Effector memory CD8-positive, alpha-beta T cell (primary cell): ENCODE data around the gene P2RX2.
A peak's percentile ranks its signal among the peaks of the same experiment; 100 is the strongest.

ENCODE experiments used
- ATAC-seq: fragments of 150-1000 bp; cut with Tn5 transposase; replicated peaks from 2 replicates; pipeline ENCODE4 v1.10.0; 2021; ENCODE audit warnings: mild to moderate bottlenecking, moderate library complexity
- DNase-seq, 3 experiments: peaks; one replicate each; pipeline ENCODE4 v3.0.0; 2021
- H3K27ac Mint-ChIP-seq, 2 donors: one replicate each; pipeline ENCODE4 v1.8.0; 2022; ENCODE audit warnings: mild to moderate bottlenecking in 2 of 2, mixed read lengths in 2 of 2, moderate library complexity in 2 of 2
- H3K27me3 Mint-ChIP-seq, 2 donors: one replicate each; pipeline ENCODE4 v1.8.0; 2022; ENCODE audit warnings: mixed read lengths in 2 of 2
- H3K36me3 Mint-ChIP-seq: one replicate; pipeline ENCODE4 v1.8.0; 2022; ENCODE audit warnings: mild to moderate bottlenecking, moderate library complexity, mixed read lengths; ENCODE audit not compliant: insufficient read depth
- H3K4me1 Mint-ChIP-seq, 2 donors: one replicate each; pipeline ENCODE4 v1.8.0; 2022; ENCODE audit warnings: low read depth in 2 of 2, mixed read lengths in 2 of 2
- H3K4me3 Mint-ChIP-seq, 2 donors: one replicate each; pipeline ENCODE4 v1.8.0; 2022; ENCODE audit warnings: mild to moderate bottlenecking in 2 of 2, mixed read lengths in 2 of 2, moderate library complexity in 2 of 2
- H3K9me3 Mint-ChIP-seq, 2 donors: one replicate each; pipeline ENCODE4 v1.8.0; 2022; ENCODE audit warnings: mixed read lengths in 2 of 2

Gene P2RX2

DNA sequence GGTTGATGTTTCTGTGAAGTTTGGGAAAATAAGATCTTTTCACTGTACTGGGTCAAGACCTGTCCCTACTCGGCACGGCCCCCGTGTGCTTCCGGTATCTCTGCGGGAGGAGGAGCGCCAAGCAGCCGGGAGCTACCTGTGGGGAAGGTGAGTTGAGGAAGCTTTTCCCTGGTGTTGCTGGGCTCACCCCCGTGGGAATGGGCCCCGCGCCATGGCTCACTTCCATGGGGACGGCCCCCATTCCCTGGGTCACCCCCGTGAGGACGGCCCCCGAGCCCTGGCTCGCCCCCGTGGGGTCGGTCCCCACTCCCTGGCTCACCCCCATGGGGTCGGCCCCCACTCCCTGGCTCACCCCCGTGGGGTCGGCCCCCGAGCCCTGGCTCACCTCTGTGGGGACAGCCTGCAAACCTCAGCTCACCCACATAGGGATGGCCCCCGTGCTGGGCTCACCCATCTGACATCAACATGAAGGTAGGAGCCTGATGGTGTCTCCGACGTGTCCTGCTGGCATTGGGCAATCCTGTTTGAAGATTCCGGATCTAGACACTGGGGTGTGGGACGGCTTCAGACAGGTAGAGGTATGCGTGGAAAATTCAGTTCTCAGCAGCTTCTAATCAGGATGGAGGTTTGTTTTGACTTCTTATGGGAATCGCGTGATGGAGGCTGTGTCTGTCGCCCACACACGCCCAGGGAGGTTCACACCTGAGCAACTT, 17.2 kb upstream of the P2RX2 start:
- H3K36me3 Mint-ChIP-seq, result peaks cover 9% of the 10 kb centered on the region
- H3K4me1 Mint-ChIP-seq, result peaks cover 16 to 21% of the 10 kb centered on the region in 2 donors
- no peak for ATAC-seq
- no peaks in the 10 kb centered on the region for H3K9me3 Mint-ChIP-seq
- peak overlapping the region in 1 of 2 donors; percentile 79 for H3K27ac Mint-ChIP-seq
- peaks cover 42 to 71% of the 10 kb centered on the region in 2 donors for H3K27me3 Mint-ChIP-seq
- no peak for DNase-seq
- peak overlapping the region; percentile 92 to 99 for H3K4me3 Mint-ChIP-seq

- ATAC-seq (no peak), DNase-seq (no peak)
- Mint-ChIP-seq H3K27ac (no peak overlapping the region), H3K9me3 (no peaks in the 10 kb centered on the region), H3K27me3 (peaks cover 43 to 75% of the 10 kb centered on the region in 2 donors), H3K4me1 (peaks cover 10 to 16% of the 10 kb centered on the region in 2 donors), H3K36me3 (peaks cover 5% of the 10 kb centered on the region), H3K4me3 (peak overlapping the region in 1 of 2 donors; percentile 40)
Measured at GRCh38 chr12:132602572-132603239, 15.9 kb upstream of the P2RX2 start.

GRCh38 chr12:132603240-132604150, 15.1 kb upstream of the P2RX2 start:
- peaks cover 5% of the 10 kb centered on the region for H3K36me3 Mint-ChIP-seq
- DNase-seq (no peak), ATAC-seq (no peak)
- peak overlapping the region in 1 of 2 donors; percentile 40 for H3K4me3 Mint-ChIP-seq
- H3K27me3 Mint-ChIP-seq, result peaks cover 49 to 77% of the 10 kb centered on the region in 2 donors
- H3K4me1 Mint-ChIP-seq, result peaks cover 8 to 17% of the 10 kb centered on the region in 2 donors
- H3K9me3 Mint-ChIP-seq, result no peaks in the 10 kb centered on the region
- no peak overlapping the region for H3K27ac Mint-ChIP-seq

- Mint-ChIP-seq H3K4me1 (peaks cover 3 to 12% of the 10 kb centered on the region in 2 donors), H3K27me3 (peaks cover 44 to 79% of the 10 kb centered on the region in 2 donors)
- DNase-seq, result no peak
Measured at GRCh38 chr12:132604151-132604618, 14.4 kb upstream of the P2RX2 start.

DNA sequence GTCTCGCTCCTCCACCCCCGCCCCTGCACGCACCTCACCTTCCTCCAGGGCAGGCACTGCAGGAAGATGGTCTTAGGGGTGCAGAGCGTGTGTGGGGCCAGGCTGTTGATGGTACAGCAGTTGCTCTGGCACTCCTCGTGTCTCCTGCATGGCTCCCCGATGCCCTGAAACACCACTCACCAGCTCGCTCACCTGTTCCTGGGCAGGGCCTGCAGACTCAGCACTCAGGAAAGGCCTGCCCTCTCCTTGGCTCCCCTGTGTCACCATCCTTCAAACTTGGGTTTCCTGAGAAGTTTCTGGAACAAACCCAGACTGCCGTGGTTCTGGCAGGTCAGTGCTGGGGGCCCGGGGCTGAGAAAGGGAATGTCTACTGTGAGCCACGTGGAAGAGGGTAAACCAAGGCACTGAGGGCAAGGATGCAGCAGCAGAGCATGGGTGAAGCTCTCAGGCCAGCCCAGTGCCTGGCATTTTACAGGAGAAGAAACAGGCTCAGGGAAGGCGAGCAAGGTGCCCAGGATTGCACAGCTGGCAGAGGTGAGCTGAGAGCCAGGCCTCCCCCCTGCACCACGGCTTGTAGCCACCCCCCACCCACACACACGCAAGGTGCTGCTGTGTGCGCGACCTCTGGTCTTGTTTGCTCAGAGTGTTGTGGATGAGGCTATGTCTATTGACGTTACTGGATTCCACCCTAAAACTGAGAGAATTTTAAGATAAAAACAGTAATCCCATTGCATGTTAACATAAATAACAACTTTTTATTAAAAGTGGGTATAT, 13.7 kb upstream of the P2RX2 start:
- DNase-seq (no peak), ATAC-seq (no peak)
- H3K4me1 Mint-ChIP-seq, result peaks cover 3 to 12% of the 10 kb centered on the region in 2 donors
- no peaks in the 10 kb centered on the region for H3K9me3 Mint-ChIP-seq
- no peak overlapping the region for H3K4me3 Mint-ChIP-seq
- H3K36me3 Mint-ChIP-seq, result no peaks in the 10 kb centered on the region
- H3K27me3 Mint-ChIP-seq, result peaks cover 48 to 85% of the 10 kb centered on the region in 2 donors
- H3K27ac Mint-ChIP-seq, result no peak overlapping the region

More at GRCh38 chr12:132604151-132604618, 14.4 kb upstream of the P2RX2 start:
- Mint-ChIP-seq H3K27ac (no peak overlapping the region), H3K4me3 (no peak overlapping the region), H3K36me3 (no peaks in the 10 kb centered on the region), H3K9me3 (no peaks in the 10 kb centered on the region)
- ATAC-seq, result no peak

DNA sequence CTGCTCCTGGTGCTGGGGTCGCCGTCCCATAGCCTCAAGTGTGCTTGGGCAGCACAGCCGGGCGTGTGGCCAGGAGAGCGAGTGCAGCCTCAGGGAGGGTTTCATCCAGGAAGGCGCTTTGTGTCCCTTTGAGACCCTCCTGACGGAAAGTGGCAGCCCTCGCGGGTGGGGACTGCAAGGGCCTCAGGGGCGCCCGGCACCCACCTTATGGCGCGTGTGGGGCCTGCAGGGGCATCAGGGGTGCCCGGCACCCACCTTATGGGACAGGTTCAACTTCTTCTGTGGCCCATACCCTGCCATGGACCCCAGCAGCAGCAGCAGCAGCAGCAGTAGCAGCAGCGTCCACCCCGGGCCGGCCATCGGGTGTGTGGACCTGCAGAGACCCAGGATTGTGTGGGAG, 12.7 kb upstream of the P2RX2 start:
- DNase-seq (no peak), ATAC-seq (no peak)
- H3K9me3 Mint-ChIP-seq, result no peaks in the 10 kb centered on the region
- no peak overlapping the region for H3K27ac Mint-ChIP-seq
- H3K4me3 Mint-ChIP-seq, result no peak overlapping the region
- H3K4me1 Mint-ChIP-seq, result peaks cover 2 to 10% of the 10 kb centered on the region in 2 donors
- H3K36me3 Mint-ChIP-seq, result no peaks in the 10 kb centered on the region
- peaks cover 56 to 87% of the 10 kb centered on the region in 2 donors for H3K27me3 Mint-ChIP-seq

GRCh38 chr12:132606466-132606865, 12.1 kb upstream of the P2RX2 start:
- peaks cover 60 to 87% of the 10 kb centered on the region in 2 donors for H3K27me3 Mint-ChIP-seq
- H3K9me3 Mint-ChIP-seq, result no peaks in the 10 kb centered on the region
- peaks cover 0 to 8% of the 10 kb centered on the region in 2 donors for H3K4me1 Mint-ChIP-seq
- no peak overlapping the region for H3K27ac Mint-ChIP-seq
- DNase-seq, result no peak
- no peak overlapping the region for H3K4me3 Mint-ChIP-seq
- H3K36me3 Mint-ChIP-seq, result no peaks in the 10 kb centered on the region
- ATAC-seq, result no peak

DNA sequence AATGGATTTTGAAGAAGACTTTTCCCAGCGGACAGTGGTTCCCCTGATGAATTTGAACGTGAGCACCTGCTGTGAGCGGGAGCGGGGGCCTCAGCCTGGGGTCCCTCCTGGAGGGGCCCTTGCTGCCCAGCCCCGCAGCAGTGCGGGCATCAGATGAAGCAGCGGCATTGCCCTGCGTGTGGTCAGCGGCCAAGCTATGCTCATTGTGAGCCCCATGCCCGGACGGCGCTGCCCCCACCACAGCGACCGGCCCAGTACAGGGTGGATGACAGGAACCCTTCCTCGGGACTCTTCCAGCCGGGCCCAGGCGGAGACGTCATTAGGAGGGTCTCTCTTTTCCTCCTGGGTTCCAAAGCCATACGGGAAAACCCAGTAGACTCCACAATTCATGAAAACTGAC, 11.6 kb upstream of the P2RX2 start:
- ATAC-seq, result no peak
- Mint-ChIP-seq H3K4me3 (no peak overlapping the region), H3K9me3 (no peaks in the 10 kb centered on the region), H3K36me3 (no peaks in the 10 kb centered on the region), H3K27me3 (peaks cover 62 to 87% of the 10 kb centered on the region in 2 donors), H3K4me1 (peaks cover 0 to 8% of the 10 kb centered on the region in 2 donors), H3K27ac (no peak overlapping the region)
- no peak for DNase-seq

DNA sequence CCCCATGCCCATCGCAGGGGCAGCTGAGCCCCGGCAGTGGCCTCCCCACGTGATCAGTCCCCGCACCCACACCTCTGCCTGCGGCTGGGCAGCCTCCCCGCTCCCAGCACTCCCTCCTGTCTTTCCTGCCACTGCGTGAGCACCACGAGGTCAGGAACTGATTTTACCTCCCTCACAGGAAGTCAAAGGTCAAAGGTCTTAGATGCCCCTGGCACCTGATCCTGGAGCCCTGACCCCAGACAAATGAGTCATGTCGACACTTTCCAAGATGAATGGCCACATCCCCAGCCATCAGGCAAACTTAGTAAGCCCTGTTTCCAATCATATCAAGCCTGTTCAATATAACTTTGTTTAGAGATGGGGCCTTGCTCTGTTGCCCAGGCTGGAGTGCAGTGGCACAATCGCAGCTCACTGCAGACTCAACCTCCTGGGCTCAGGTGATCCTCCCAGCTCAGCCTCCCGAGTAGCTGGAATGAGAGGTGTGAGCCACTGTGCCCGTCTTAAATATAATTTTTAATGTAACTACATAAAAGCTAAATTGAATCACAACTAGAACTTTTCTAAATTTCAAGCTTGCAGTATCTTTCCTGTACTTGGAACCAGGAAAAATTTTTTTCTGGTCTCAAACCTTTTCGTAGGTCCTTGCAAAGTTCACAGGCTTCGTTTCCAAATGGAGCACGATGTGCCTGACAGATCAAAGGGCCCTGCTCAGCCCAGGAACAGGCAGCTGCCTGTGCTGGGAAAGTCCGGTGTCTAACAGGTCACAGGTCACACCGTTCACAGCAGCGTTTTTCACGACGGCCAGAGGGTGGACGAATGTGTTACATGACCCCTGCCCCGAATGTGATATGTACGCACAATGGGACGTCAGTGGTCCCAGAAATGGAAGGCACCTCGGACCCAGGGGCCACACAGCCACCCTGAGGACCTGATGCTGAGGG, 10.1 kb upstream of the P2RX2 start:
- Mint-ChIP-seq H3K36me3 (no peaks in the 10 kb centered on the region), H3K27me3 (peaks cover 51 to 73% of the 10 kb centered on the region in 2 donors), H3K4me3 (no peak overlapping the region), H3K27ac (no peak overlapping the region), H3K9me3 (no peaks in the 10 kb centered on the region), H3K4me1 (peaks cover 0 to 5% of the 10 kb centered on the region in 2 donors)
- ATAC-seq (no peak), DNase-seq (no peak)

- Mint-ChIP-seq H3K27me3 (peaks cover 46 to 65% of the 10 kb centered on the region in 2 donors), H3K9me3 (no peaks in the 10 kb centered on the region), H3K4me3 (peak within 1 kb of the TSS; percentile 36 to 41), H3K27ac (no peak within 1 kb of the TSS), H3K4me1 (peaks cover 7 to 10% of the 10 kb centered on the region in 2 donors), H3K36me3 (no peaks in the 10 kb centered on the region)
- DNase-seq, result no peak
- no peak for ATAC-seq
Measured at GRCh38 chr12:132610051-132610759, 8.4 kb upstream of the P2RX2 start, which contains the start of gene LRCOL1. Gene LRCOL1 (minus strand): TSS chr12:132610582. CDS start chr12:132606251, 4,331 bp downstream.

- ATAC-seq (no peak), DNase-seq (no peak)
- H3K36me3 Mint-ChIP-seq, result no peaks in the 10 kb centered on the region
- peak overlapping the region in 1 of 2 donors; percentile 36 for H3K4me3 Mint-ChIP-seq
- H3K9me3 Mint-ChIP-seq, result no peaks in the 10 kb centered on the region
- peaks cover 7 to 10% of the 10 kb centered on the region in 2 donors for H3K4me1 Mint-ChIP-seq
- peaks cover 54 to 70% of the 10 kb centered on the region in 2 donors for H3K27me3 Mint-ChIP-seq
- H3K27ac Mint-ChIP-seq, result no peak overlapping the region
Measured at GRCh38 chr12:132610866-132611602, 7.5 kb upstream of the P2RX2 start.
